Adrenal gland (tissue), 5 donors: Measurements from ENCODE around the gene CDIP1.

ENCODE experiments used
- POLR2A ChIP-seq, 2 donors: fragments of 450-650 bp; IDR thresholded peaks; one replicate each; pipeline ENCODE4 v1.6.1; 2017; ENCODE audit warnings: antibody characterized with exemption in 2 of 2, mild to moderate bottlenecking in 2 of 2, moderate library complexity in 1 of 2
- TF ChIP-seq, protein P1 (sequence below), 6 experiments: fragments of 450-650 bp in 4 of 6; fragments of 200-600 bp in 2 of 6; sonication (generic) in 1 of 6; IDR thresholded peaks; 1 replicate in 5 of 6; 2 replicates in 1 of 6; pipeline versions ENCODE4 v1.5.1 to v1.8.0; 2016 to 2021; ENCODE audit warnings: antibody characterized with exemption in 6 of 6, mild to moderate bottlenecking in 2 of 6, moderate library complexity in 1 of 6
- donor health status: DM: no; HTN: no; CAD: no.

DNA sequence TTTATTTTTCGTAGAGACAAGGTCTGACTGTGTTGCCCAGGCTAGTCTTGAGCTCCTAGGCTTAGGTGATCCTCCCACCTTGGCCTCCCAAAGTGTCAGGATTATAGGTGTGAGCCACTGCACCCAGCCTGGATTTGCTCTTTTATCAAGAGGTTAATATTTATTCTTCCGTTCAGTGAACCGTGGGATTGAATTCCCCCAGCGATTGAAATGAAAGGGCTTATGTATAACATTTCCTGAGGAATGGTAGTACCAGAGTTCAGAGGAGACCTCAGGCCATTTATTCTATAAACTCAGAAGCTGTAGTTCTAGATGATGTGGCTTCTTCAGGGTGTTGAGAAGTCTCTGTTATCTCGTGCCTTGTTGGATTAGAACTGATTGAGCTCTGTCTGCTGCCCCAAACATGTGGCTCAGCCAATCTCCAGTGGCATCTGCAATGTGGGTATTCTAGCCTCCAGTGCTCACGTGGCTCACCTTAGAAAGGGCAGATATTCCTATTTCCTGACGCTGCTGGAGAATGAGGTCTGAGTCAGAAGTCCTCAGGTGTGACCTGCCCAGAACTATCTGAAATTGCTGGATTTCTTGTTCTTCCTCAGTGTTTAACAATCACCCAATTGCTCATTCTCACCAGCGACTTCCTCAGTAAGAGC, 39.9 kb downstream of the CDIP1 start:
- TF ChIP-seq, protein P1, sequence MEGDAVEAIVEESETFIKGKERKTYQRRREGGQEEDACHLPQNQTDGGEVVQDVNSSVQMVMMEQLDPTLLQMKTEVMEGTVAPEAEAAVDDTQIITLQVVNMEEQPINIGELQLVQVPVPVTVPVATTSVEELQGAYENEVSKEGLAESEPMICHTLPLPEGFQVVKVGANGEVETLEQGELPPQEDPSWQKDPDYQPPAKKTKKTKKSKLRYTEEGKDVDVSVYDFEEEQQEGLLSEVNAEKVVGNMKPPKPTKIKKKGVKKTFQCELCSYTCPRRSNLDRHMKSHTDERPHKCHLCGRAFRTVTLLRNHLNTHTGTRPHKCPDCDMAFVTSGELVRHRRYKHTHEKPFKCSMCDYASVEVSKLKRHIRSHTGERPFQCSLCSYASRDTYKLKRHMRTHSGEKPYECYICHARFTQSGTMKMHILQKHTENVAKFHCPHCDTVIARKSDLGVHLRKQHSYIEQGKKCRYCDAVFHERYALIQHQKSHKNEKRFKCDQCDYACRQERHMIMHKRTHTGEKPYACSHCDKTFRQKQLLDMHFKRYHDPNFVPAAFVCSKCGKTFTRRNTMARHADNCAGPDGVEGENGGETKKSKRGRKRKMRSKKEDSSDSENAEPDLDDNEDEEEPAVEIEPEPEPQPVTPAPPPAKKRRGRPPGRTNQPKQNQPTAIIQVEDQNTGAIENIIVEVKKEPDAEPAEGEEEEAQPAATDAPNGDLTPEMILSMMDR (IDR thresholded peaks at IDR 0.05) = no peak
- TF ChIP-seq POLR2A (IDR thresholded peaks at IDR 0.05) = no peak
